Stimulated activated CD4-positive, alpha-beta T cell treated with anti-CD3 and anti-CD28 coated beads, TNF-alpha, amount 100 ng/mL, for 4 hours (primary cell): ENCODE data around the gene EPB41L5.
"Not testable (repeated sequence)": the region's sequence is repeated elsewhere in the genome, so short reads cannot be mapped to it uniquely, and the experiment has no call there.

ENCODE experiments used
- DNase-seq, 3 experiments: peaks; one replicate each; pipeline ENCODE4 v3.0.0-alpha.2; 2020; ENCODE audit warnings: low read depth in 3 of 3

The EPB41L5 gene

GRCh38 chr2:120029672-120030640 lies 17.1 kb downstream of the EPB41L5 start:
- no peak for DNase-seq

- DNase-seq, result no peak
Observed at GRCh38 chr2:120032297-120032696, 19.4 kb downstream of the EPB41L5 start.

- no peak for DNase-seq
Observed at GRCh38 chr2:120034027-120034426, 21.1 kb downstream of the EPB41L5 start.

- DNase-seq, result no peak
Observed at GRCh38 chr2:120034621-120035020, 21.7 kb downstream of the EPB41L5 start.

- no peak for DNase-seq
Observed at GRCh38 chr2:120036145-120036544, 23.3 kb downstream of the EPB41L5 start.

- no peak for DNase-seq
Observed at GRCh38 chr2:120037995-120038541, 25.2 kb downstream of the EPB41L5 start.

- no peak for DNase-seq
Observed at GRCh38 chr2:120042359-120042758, 29.5 kb downstream of the EPB41L5 start.

- DNase-seq, result no peak
Observed at GRCh38 chr2:120044336-120044735, 31.5 kb downstream of the EPB41L5 start.

GRCh38 chr2:120045775-120046174 lies 32.9 kb downstream of the EPB41L5 start:
- DNase-seq, result not testable (repeated sequence)

- DNase-seq, result not testable (repeated sequence)
Observed at GRCh38 chr2:120046252-120046651, 33.4 kb downstream of the EPB41L5 start.

GRCh38 chr2:120052597-120052996 lies 39.7 kb downstream of the EPB41L5 start:
- no peak for DNase-seq

GRCh38 chr2:120053891-120054290 lies 41.0 kb downstream of the EPB41L5 start:
- no peak for DNase-seq

- DNase-seq, result no peak
Observed at GRCh38 chr2:120059483-120059882, 46.6 kb downstream of the EPB41L5 start.

- no peak for DNase-seq
Observed at GRCh38 chr2:120060088-120060623, 47.3 kb downstream of the EPB41L5 start.

GRCh38 chr2:120064664-120065063 lies 51.8 kb downstream of the EPB41L5 start:
- DNase-seq, result no peak

- no peak for DNase-seq
Observed at GRCh38 chr2:120066800-120067547, 54.1 kb downstream of the EPB41L5 start.

- DNase-seq, result not testable (repeated sequence)
Observed at GRCh38 chr2:120068040-120068658, 55.3 kb downstream of the EPB41L5 start.

- no peak for DNase-seq
Observed at GRCh38 chr2:120075545-120075944, 62.7 kb downstream of the EPB41L5 start.

- DNase-seq, result no peak
Observed at GRCh38 chr2:120077896-120078295, 65.0 kb downstream of the EPB41L5 start.

- DNase-seq, result no peak
Observed at GRCh38 chr2:120079647-120080046, 66.8 kb downstream of the EPB41L5 start.

GRCh38 chr2:120091436-120091835 lies 78.6 kb downstream of the EPB41L5 start:
- no peak for DNase-seq

GRCh38 chr2:120094795-120095194 lies 81.9 kb downstream of the EPB41L5 start:
- DNase-seq, result no peak
